GM18507 (cell line): ENCODE results near the gene PLRG1.
"Not testable (repeated sequence)": the region's sequence is repeated elsewhere in the genome, so short reads cannot be mapped to it uniquely, and the experiment has no call there.

Experiments used
- DNase-seq: peaks from one replicate; pipeline ENCODE4 v3.0.0; 2011; ENCODE audit warnings: low read depth; ENCODE audit not compliant: insufficient read length; ENCODE audit errors: extremely low spot score
- FAIRE-seq: peaks from 2 replicates; lab custom pipeline; 2011; peaks lifted over from hg19 to GRCh38; lab: Jason Lieb, UNC

PLRG1 gene

DNA sequence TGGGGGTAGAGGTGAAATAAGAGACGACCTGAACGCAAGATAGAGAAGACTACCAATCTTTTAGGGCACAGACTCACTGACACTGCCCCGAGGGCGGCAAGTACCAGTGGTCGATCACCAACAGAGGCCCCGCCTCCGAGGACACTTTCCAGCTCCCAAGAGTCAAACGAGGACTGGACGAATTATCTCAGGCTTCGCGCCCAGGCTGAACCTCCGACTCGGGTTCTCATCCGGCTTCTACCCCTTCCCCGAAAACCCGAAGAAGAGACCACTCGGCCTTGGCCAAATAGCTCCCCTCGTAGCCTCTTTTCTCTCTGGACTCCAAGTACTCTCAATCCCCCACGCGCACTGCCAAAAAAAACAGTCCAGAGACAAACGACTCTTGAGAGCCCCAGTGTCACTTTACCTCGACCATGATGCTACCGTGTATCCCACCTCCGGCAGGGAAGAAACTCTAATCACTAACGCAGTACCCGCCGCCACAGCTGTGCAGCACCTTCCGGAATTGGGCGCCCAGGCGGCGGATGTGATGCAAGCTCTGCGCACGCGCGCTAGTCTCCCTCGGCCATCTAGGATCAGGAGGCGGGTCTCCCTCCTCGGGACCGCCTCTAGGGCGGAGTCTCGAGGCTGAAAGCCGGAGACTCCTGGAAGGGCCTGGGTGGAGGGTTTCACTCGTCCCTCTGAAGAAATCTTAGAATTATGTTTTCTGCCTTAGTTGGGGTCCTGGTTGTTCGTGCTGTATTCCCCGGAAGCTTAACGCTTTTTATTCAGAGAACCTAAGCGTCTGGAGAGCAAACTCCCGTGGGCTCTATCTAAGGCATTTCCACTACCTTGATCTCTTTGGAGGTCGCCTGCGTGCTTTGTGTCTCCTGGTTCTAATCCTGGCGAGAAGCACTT is at the start of gene PLRG1:
PLRG1 (minus strand) TSS at position 507 of the 897 bp plus-strand sequence; CDS start at position 415, 92 bp downstream.
- FAIRE-seq (peak; percentile 97), DNase-seq (peak; percentile 89)

DNA sequence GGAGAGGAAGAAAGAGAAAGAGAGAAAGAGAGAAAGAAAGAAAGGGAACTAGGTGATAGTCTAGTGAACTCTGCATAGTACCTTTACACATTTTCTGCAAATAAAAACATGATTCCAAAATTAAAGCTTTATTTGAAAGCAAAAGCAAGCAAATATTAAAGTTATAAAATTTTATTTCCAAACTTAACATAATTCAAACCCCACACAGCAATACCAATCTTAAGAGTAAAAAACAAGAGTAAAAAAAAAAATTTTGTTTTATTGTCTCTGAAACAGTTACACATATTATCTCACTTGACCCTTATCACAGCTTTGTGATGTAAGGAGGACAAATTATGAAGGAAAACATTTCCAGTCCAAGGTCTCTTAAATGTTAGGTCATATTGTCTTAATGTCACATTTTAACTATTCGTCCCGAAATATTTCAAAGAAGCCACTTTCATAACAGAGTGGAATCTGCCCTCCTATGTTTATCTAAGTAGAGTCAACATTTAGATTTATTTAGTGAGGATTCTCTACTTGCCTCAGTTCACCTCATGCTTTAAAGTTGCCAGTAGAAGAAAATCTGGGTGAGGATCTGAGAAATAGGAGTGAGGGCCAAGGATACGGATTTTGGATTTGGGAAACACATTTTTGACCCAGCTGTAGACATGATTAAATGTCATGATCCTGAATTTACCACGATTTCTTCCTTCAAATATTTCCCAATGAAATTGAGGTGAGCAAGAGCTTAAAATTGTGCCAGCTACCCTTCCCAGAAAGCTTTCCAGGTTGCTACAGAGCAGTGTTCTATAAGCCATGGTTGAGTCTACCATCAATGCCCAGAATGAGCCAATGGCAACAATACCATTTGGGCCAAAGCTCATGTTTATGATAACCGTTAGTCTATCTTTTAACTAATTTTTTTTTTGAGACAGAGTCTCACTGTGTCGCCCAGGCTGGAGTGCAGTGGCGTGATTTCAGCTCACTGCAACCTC is 47.9 kb upstream of the PLRG1 start:
- DNase-seq (no peak), FAIRE-seq (no peak)

DNA sequence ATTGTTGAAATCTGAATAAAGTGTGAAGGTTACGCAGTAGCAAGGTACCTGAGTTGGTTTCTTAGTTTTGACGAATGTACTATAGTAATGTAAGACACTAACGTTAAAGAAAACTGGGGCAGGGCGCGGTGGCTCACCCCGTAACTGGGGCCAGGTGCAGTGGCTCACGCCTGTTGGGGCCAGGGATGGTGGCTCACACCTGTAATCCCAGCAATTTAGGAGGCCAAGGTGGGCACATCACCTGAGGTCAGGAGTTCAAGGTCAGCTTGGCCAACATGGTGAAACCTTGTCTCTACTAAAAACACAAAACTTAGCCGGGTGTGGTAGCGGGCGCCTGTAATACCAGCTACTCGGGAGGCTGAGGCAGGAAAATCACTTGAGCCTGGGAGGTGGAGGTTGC is 47.1 kb upstream of the PLRG1 start:
- not testable (repeated sequence) for DNase-seq, FAIRE-seq

GRCh38 chr4:154595807-154596206 is 45.6 kb upstream of the PLRG1 start:
- no peak for DNase-seq
- no peak for FAIRE-seq

DNA sequence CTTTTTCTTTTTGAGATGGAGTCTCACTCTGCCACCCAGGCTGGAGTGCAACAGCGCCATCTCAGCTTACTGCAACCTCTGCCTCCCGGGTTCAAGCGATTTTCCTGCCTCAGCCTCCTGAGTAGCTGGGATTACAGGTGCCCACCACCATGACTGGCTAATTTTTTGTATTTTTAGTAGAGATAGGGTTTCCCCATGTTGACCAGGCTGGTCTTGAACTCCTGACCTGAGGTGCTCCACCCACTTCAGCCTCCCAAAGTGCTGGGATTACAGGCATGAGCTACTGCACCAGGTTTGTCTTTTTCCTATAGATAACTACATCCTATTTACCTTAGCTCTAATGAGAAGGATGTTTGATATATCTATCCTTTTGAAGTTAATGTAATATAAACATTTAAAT is 44.1 kb upstream of the PLRG1 start:
- DNase-seq, FAIRE-seq: not testable (repeated sequence)

GRCh38 chr4:154593868-154594267 is 43.7 kb upstream of the PLRG1 start:
- no peak for DNase-seq
- FAIRE-seq: no peak

GRCh38 chr4:154591890-154592289 is 41.7 kb upstream of the PLRG1 start:
- no peak for FAIRE-seq

DNA sequence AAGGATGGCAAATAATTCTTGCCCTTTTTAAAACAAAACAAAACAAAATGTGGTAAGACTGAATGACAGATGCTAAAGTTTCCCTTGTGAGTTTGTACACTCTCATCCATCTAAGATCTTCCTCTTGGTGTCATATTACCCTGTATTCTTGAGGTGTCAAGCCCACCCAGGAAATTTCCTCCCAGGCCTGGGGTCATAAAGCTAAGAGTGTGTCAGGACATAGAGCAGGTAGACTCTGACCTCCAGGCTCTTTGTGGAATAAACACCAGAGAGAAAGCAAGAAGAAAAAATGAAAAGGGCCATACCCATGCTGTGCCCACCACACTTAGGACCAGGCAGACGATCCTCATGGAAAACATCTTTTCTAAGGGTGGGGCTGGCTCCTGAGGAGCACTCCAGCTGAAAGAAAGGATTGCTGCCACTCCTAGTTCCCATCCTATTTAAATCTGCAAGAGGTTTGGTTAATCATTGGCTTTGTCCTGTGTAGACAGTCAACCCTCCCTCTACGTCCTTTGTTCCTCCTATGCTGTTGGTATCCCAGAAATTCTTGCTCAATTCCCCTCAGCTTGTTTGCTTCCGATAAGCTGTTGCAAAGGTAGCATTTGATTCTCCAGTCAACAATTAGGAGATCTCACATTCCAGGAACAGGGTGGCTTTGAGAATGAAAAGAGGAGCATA is 40.3 kb upstream of the PLRG1 start, which contains the start of gene FGA:
FGA (minus strand) TSS at position 414 of the 678 bp plus-strand sequence; CDS start at position 359, 55 bp downstream.
- DNase-seq (no peak), FAIRE-seq (no peak)

More at GRCh38 chr4:154591890-154592289, 41.7 kb upstream of the PLRG1 start:
- DNase-seq: no peak

GRCh38 chr4:154589296-154590197 is 39.3 kb upstream of the PLRG1 start:
- no peak for DNase-seq
- no peak for FAIRE-seq

DNA sequence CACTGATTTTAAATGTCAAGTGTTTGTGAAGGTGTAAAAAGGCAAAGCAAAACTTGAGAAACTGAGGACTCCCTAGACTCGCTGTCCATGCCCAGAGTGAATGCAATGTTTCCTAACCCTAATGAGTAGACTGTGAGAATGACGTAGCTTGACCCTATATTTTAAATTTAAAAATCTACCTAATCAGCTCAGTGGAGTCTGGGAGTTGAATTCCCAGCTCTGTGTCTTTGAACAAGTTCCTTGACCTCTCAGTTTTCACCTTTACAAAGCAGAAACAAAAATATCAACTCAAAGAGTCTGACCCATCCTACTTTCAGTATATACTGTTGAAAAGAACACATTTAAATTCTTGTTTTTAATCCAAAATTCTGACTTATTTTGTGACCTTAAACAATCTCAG is 38.0 kb upstream of the PLRG1 start:
- no peak for FAIRE-seq
- DNase-seq: no peak

DNA sequence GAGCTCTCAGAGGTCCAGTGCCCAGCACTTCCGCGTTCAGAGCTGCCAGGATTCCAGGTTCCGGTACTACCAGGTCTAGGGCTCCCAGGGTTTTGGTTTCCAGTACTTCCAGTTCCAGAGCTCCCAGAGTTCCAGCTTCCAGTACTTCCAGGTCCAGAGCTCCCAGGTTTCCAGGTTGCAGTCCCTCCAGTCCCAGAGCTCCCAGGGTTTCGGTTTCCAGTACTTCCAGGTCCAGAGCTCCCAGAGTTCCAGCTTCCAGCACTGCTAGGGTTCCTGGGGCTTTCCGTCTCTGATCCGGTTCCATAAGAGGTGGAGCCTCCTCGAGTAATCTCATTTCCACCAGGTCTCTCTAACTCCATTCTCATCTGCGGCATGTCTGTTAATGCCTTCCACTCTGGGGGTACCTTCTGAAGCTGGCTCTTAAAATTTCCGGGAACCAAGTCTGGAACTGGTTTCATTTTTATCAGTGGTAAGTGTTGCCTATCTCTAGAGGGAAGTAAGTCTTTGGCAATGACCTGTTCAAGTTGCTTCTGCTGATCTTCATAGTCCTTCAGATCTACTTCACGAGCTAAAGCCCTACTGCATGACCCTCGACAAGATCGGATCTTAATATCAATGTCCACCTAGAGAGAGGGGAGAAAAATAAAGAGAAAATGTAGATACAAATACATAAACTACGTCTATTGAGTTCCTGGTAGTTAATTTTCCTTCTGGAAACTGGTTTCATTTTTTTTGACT is 36.3 kb upstream of the PLRG1 start:
- DNase-seq: no peak

DNA sequence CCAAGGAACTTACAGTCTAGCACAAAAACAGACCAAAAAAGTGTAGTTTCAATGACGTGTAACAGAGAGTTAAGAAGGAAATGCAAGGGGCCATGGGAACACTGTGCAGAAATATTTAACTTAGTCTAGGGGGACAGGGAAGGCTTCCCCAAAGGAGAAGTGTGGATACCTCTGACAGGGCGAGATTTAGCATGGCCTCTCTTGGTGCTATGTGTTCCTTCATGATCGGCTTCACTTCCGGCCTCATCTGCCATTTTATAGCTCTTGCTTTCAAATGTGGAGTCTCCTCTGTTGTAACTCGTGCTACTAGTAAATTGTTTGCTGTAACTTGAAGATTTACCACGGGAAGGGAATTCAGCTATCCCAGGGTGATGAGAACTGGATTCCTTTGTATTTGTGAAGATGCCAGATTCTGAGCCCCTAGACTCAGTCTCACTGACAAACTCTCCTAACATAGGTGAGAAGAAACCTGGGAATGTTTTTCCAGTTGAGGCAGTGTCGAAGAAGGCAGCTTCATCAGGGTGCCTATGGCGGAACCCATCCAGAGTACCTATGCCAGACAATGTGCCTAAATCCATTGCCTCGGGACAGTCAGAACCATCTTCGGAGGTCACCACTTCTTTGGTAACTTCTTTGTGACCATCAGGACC is 35.3 kb upstream of the PLRG1 start:
- FAIRE-seq (no peak), DNase-seq (no peak)

More for the DNA sequence above, 36.3 kb upstream of the PLRG1 start:
- no peak for FAIRE-seq

DNA sequence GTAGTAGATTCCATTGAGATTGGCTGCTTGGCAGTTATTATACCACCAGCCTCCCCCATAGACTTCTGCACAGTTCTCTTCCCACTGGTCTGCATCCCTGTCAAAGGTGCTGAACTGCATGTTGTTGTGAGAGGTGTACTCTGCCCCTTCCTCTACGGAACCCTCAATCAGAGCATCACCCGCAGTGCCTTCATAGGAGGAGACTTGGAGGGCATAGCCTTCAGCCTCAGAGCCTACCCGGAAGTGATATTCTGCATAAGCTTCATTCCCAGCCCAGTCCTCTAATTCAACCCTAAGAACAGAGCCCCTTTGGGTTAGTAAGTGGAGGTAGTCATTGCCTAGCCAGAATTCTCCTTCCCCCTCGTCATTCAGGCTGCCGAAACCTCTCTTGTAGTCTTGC is 34.1 kb upstream of the PLRG1 start:
- no peak for FAIRE-seq

GRCh38 chr4:154583677-154584076 is 33.5 kb upstream of the PLRG1 start:
- DNase-seq: no peak
- no peak for FAIRE-seq

More for the DNA sequence above, 34.1 kb upstream of the PLRG1 start:
- DNase-seq: no peak

DNA sequence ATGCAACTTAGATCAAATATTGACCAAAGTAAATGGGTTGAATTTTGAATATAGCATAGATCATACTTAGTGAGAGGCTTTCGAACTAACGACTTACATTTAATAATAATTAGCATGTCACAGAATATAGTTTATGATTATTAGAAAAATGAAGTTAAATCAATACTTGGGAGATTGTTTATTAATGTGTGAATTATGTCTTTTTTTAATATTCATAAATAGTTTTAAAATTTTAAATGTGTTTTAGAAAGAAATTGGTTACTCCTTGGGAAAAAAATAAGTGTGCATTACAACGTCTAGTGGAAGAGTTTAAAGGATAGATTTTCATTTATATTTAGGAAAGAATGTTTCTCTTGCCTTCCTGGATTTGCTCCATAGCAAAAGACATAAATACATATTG is 33.0 kb upstream of the PLRG1 start:
- DNase-seq: no peak
- FAIRE-seq: no peak

DNA sequence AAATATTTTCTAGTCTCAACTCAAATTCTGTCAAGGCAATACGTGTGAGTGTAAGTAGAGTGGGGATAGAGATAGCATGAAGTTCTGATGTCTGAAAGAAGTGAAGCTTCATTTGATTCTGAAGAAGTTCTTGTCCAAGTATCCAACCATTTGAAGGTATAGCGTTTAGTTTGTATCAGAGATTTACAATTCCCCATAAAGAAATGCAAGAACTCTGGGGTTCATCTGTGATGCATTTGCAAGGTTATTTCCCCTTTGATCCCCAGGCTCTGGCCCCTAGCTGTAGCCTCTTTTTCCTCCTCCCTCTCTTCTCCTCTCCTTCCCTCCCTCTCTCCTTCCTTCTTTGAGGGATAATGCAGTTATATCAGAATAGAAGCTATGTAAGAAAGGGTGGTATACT is 32.5 kb upstream of the PLRG1 start:
- DNase-seq (no peak), FAIRE-seq (no peak)

- FAIRE-seq: no peak
Measured at GRCh38 chr4:154579927-154580326, 29.7 kb upstream of the PLRG1 start.

More at GRCh38 chr4:154579927-154580326, 29.7 kb upstream of the PLRG1 start:
- no peak for DNase-seq
